Common myeloid progenitor, CD34-positive (primary cell): ENCODE data around the gene CISH.

Source experiments
- CTCF ChIA-PET: fragments of 350-600 bp; sonication (Branson Sonifier 250); formaldehyde crosslinking; loops from one replicate; lab custom pipeline; 2021; ENCODE audit warnings: antibody characterized with exemption; lab: Charles Lee
- POLR2A ChIA-PET: fragments of 350-600 bp; sonication (Branson Sonifier 250); formaldehyde crosslinking; loops from one replicate; lab custom pipeline; 2021; ENCODE audit warnings: antibody characterized with exemption; lab: Charles Lee
- DNase-seq, 3 donors: peaks; one replicate each; pipeline versions ENCODE4 v3.0.0 to v3.0.0-alpha.2; 2013
- H3K27ac ChIP-seq, 2 experiments: 1 replicate in 1 of 2; 2 replicates in 1 of 2; pipeline ENCODE4 v1.7.0; 2013; ENCODE audit warnings: inconsistent platforms in 2 of 2, low read length in 2 of 2, mild to moderate bottlenecking in 2 of 2, low read depth in 1 of 2, moderate library complexity in 1 of 2; ENCODE audit not compliant: severe bottlenecking in 2 of 2, insufficient read depth in 1 of 2, poor library complexity in 1 of 2
- H3K27me3 ChIP-seq, 5 experiments: replicated peaks in 2 of 5; 1 replicate in 3 of 5; 2 replicates in 2 of 5; pipeline versions ENCODE4 v1.6.1 to v1.7.0; 2013; ENCODE audit warnings: low read length in 4 of 5, mild to moderate bottlenecking in 2 of 5, moderate library complexity in 2 of 5, inconsistent platforms in 1 of 5; ENCODE audit not compliant: insufficient read depth in 5 of 5, control insufficient read depth in 4 of 5
- H3K36me3 ChIP-seq, 4 experiments: 1 replicate in 2 of 4; 2 replicates in 2 of 4; pipeline versions ENCODE4 v1.6.1 to v1.7.0; 2013; ENCODE audit warnings: low read length in 3 of 4, control low read depth in 1 of 4, mild to moderate bottlenecking in 1 of 4; ENCODE audit not compliant: control insufficient read depth in 4 of 4, insufficient read depth in 4 of 4
- H3K4me1 ChIP-seq, 4 experiments: 1 replicate in 3 of 4; 2 replicates in 1 of 4; pipeline versions ENCODE4 v1.6.1 to v1.7.1; 2013; ENCODE audit warnings: low read length in 3 of 4, mild to moderate bottlenecking in 3 of 4, control low read depth in 1 of 4, inconsistent platforms in 1 of 4, moderate library complexity in 1 of 4; ENCODE audit not compliant: control insufficient read depth in 4 of 4, insufficient read depth in 4 of 4; ENCODE audit errors: control extremely low read depth in 1 of 4
- H3K4me3 ChIP-seq, 7 experiments: 1 replicate in 4 of 7; 2 replicates in 3 of 7; pipeline versions ENCODE4 v1.5.1 to v1.7.0; 2013; ENCODE audit warnings: mild to moderate bottlenecking in 7 of 7, low read length in 6 of 7, moderate library complexity in 6 of 7, inconsistent platforms in 2 of 7, low read depth in 2 of 7, control low read depth in 1 of 7; ENCODE audit not compliant: insufficient read depth in 4 of 7, control insufficient read depth in 1 of 7; ENCODE audit errors: extremely low read depth in 1 of 7
- H3K9me3 ChIP-seq, 5 experiments: 1 replicate in 4 of 5; 2 replicates in 1 of 5; pipeline versions ENCODE4 v1.6.1 to v1.7.1; 2013; ENCODE audit warnings: low read length in 4 of 5, mild to moderate bottlenecking in 2 of 5, inconsistent platforms in 1 of 5, low read depth in 1 of 5, moderate library complexity in 1 of 5; ENCODE audit not compliant: control insufficient read depth in 4 of 5, insufficient read depth in 2 of 5; ENCODE audit errors: control extremely low read depth in 1 of 5
- WGBS: methylation state at CpG from one replicate; pipeline ENCODE4 v1.1.5; 2013; ENCODE audit not compliant: insufficient coverage; 5-methylcytosine and 5-hydroxymethylcytosine counted together

The CISH gene

DNA sequence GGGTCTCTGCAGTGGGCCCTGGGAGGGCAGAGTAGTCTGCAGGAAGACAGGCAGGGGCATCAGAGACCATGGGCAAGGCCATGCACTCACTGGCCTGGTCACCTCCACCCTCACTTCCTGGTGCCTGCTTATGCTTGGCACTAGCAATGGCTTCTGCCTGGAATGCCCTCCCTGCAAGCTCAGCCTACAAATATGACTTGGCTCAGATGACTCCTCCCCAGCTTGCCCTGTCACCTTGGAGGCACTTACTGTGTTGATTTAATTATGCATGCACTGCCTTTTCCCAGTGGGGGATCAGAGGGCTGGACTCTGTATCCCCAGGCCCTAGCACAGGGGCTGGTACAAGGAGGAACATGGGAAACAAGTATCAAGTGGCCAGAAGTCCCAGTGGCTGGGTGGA lies 51.9 kb downstream of the CISH start:
- no peaks in the 10 kb centered on the region for H3K4me1 ChIP-seq
- H3K9me3 ChIP-seq, result no peaks in the 10 kb centered on the region
- no peak overlapping the region for H3K27ac ChIP-seq
- CTCF ChIA-PET, result interaction anchor here (1.0 to 5.2 kb wide), 2 partner anchors 16 to 17 kb away, joined by 3 to 20 read pairs; no protein-coding TSS in a partner anchor
- POLR2A ChIA-PET, result no interaction called here
- H3K36me3 ChIP-seq, result no peaks in the 10 kb centered on the region
- no peak for DNase-seq
- H3K4me3 ChIP-seq, result no peak overlapping the region
- H3K27me3 ChIP-seq, result no peaks in the 10 kb centered on the region

DNA sequence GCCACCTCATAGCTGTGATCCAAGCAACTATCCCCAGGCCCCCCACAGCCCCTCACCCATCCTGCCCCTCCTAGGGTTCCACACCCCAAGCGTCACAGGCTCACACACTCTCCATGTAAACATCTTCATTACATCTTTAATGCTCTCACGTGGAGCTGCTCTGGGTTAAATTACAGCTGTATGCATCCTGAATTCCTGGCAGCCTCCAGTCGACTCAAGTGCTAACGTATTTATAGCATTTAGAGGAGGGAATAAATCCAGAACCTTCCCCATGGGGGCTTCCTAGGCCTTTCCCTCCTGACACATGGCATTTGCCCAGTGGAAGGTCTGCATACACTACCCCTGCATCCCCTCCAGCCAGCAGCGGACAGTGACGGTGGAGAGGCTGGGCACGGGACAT lies 53.7 kb downstream of the CISH start:
- no peaks in the 10 kb centered on the region for H3K27me3 ChIP-seq
- WGBS, result 100% methylated on average over 6 of the region's 7 CpGs
- no peaks in the 10 kb centered on the region for H3K9me3 ChIP-seq
- no peak overlapping the region for H3K4me3 ChIP-seq
- ChIA-PET CTCF (interaction anchor here (1.1 to 5.2 kb wide), 3 partner anchors 13 to 122 kb away, joined by 3 to 20 read pairs (median 3); no protein-coding TSS in a partner anchor), POLR2A (no interaction called here)
- H3K4me1 ChIP-seq, result no peaks in the 10 kb centered on the region
- no peak overlapping the region for H3K27ac ChIP-seq
- H3K36me3 ChIP-seq, result no peaks in the 10 kb centered on the region
- DNase-seq, result no peak

DNA sequence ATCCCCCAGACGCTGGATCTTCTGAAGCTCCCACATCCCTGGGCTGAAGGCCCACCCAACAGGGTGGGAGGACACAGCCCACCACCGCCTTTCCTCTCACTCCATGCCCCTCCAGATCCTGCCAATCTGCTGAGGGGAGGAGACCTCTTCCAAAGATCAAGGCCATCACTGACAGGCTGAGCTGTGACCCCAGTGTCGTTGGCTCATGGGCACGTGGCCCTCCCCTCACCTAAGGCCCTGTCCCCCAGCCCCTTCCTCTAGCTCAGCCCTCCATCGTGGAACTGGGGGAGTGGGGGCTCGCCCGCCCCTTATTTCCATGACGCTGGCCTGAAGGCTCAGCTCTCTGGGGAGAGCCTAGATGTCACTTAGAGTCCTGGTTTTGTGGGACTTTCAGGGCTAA lies 54.5 kb downstream of the CISH start:
- Histone ChIP-seq H3K36me3 (no peaks in the 10 kb centered on the region), H3K4me1 (no peaks in the 10 kb centered on the region), H3K9me3 (no peaks in the 10 kb centered on the region), H3K27me3 (no peaks in the 10 kb centered on the region), H3K27ac (no peak overlapping the region), H3K4me3 (no peak overlapping the region)
- CTCF ChIA-PET, result interaction anchor here (1.0 to 5.2 kb wide), 4 partner anchors 14 to 121 kb away, joined by 3 to 20 read pairs (median 4); no protein-coding TSS in a partner anchor
- WGBS, result 78% methylated on average over 7 of the region's 8 CpGs
- no peak for DNase-seq
- POLR2A ChIA-PET, result interaction anchor here (0.7 kb wide), 1 partner anchor 131 kb away, joined by 3 read pairs; no protein-coding TSS in a partner anchor
